Mucosa of gallbladder (tissue), 1 donor: ENCODE results near the gene ARL15. TPM values are rescaled to one million over a fixed set of nuclear protein-coding genes. Genes with fewer than 3 reads are reported as not detected.
A peak's percentile ranks its signal among the peaks of the same experiment; 100 is the strongest.

Experiments used
- DNase-seq: peaks from one replicate; pipeline ENCODE4 v3.0.0-alpha.2; 2020; ENCODE audit warnings: low spot score
- total RNA-seq: library from RNA; stranded (reverse); gene quantifications from one replicate; pipeline ENCODE4 v1.2.1, GENCODE V29; 2021
- donor health status: DM: no; HTN: no; CAD: no.

ARL15 gene
- total RNA-seq, 1 donor from 2014 or later = 30.8 TPM

DNA sequence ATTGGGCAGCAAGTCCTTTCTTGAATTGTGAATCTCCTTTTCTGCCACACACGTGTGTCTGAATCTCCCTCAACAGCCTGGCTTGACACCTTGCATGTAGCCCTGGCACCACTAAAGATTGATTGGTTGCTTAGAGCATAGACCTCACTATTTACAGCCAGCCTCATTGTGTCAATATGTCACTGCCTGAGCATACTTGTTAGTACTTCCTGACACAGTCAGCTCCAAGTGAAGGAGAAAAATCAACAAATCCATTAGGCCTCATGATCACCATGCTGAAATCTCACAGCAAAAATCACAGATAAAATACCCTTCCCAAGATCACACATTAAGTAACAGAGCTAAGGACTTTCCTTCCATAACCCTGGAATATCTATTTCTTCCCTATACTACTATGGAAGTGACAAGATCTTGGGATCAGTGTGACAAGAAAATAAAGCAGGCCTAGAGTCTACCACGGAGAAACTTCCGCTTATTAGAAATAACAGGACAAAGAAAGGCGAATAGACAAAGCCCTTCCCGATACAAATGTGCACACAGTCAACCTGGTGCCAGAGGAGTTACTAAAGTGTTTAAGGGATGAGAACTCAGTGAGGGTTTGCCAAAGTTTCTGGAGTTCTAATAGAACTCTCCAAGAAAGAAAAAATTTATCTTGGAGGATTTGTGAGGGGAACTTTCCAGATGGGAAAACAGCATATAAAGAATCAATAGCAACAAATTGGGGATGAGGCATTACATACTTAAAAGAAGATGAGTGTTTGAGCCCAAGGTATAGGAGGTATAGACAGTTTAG, 5.6 kb upstream of the ARL15 start:
- peak; percentile 44 for DNase-seq

DNA sequence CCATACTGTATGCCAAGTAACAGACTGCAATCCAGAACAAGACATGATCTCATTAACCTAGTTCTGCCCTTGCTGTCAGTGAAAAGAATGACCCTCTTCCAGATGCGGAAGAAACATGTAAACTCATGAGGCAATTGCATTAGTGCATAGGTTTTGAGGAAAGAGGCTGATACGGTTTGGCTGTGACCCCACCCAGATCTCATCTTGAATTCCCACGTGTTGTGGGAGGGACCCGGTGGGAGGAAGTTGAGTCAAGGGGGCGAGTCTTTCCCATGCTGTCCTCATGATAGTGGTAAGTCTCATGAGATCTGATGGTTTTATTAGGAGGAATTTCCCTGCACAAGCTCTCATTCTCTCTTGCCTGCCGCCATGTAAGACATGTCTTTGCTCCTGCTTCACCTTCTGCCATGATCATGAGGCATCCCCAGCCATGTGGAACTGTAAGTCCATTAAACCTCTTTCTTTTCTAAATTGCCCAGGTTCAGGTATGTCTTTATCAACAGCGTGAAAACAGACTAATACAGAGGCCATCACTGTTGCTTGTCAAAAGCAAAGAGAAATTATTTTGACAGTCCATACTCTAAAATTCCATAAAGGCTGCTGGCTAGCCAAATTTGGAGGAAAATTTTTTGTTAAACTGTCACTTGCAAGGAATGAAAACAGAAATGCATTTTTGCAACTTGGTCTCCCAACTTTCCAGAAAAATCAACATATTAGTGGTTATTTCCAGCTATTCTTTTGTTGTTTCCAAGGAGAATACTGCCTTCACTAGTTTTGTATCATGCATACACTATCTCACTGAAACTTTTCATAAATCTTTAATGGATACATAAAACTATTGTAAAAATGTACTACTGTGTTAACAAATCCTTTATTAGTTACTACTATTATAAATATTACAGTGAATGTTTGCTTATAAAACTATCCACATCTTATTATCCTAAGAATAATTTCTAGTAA, 3.2 kb upstream of the ARL15 start:
- DNase-seq = no peak

DNA sequence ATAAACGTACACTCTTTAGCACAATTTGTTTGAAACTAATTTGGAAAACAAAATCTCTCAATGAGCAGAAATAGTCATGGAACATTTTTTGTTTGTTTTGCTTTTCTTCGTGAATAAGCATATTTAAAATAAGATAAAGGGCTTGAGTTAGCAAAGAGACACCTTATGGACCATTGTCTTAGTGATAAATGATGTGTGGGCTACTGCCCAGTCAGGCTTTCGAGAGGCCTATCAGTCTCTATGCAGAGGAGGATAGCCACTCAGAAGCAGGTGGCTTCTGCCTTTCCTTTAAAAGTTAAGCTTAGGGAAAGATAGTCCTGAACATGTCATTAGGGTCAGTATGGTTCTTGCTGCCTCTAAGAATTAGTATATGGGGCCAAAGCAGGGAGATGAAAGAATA, 2.1 kb upstream of the ARL15 start:
- no peak for DNase-seq

DNA sequence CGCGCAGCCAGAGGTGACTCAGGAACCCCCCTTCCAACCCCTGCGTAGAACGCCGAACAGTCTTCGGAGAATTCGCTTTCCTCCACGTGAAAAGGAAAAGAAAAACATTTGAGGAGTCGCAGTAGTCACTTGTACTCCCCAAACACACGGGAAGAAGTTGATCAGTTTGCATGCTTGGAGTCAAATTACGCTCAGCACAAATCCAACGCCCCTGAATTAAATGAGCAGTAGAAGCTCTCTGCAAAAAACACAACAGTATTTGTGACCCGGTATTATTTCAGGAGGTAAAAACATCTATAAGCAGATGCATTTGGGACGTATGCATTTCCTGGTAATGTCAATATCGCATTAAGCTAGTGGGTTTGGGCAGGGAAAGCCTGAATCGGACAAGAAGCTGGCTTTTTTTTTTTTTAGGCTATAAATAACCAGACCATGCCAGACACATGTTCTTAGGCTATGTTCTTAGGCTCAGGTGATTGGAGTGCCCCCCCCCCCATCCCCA, 854 bp upstream of the ARL15 start:
- DNase-seq = no peak

DNA sequence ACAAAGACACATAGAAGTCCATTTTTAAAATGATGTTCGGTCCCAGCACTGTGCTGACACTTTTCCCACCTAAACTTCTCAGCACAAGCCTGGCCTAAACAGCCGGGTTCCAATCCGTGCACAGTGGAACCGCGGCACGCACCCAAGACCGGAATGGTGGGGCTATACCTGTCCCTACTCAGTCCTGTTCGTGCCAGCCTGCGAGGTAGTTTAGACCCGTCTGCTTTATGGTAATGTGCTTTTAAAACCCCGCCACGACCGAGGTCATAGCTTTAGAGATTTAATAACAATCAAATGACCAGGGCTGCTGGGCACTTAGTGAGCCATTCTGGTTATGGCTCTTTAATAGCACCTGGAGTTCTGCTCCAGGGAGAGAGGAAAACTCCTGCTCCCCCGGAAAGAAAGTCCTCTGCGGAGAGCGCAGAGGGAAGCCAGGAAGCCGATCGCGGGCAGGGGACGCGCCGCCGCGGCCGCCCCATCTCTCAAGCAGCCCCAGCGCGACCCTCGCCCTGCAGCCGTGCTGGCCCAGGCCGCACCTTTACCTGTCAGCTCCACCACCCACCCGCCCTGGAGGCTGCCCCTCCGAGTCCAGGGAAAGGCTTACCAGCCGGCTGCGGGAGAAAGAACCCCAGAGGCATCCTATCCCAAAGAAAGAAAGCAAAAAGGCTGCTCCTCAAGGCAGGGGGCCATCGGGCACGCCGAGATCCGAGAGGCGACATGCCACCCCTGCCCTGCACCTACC, 511 bp downstream of the ARL15 start:
- DNase-seq = peak; percentile 27

DNA sequence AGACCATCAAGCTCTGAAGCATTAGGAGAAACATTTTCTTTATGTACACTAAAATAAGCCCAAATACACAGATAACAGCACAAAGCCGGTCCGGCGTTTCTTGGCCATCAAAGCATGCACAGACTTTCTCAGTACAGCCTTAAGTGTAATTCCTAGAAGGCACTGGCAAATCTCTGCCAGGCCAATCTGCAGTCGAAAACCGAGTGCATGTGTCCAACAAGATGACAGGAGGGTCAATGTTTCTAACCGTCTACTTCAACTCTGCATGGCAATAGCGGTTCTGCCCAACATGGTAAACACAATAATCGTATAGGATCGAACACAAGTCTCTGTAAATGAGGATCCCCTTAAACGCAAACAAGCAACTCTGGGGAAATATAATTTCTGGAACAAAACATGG, 1.1 kb downstream of the ARL15 start:
- DNase-seq = no peak

DNA sequence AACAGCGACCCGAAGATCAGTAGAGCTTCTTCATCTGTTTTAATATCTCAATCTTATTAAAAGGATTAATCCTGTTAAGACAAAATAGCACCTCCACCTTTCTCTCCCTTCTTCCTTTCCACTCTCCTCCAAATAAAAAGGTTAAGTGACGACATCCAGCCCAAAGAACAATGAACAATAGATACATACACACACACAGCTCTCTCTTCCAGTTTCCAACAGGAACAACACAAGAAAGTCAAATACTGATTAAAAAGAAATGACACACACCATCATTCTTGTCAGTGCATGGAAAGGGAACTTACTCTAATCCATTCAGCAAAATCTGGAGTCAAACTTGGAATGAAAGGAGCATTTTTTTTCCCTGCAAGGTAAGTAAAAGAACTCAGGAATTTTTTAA, 2.8 kb downstream of the ARL15 start:
- DNase-seq = no peak

DNA sequence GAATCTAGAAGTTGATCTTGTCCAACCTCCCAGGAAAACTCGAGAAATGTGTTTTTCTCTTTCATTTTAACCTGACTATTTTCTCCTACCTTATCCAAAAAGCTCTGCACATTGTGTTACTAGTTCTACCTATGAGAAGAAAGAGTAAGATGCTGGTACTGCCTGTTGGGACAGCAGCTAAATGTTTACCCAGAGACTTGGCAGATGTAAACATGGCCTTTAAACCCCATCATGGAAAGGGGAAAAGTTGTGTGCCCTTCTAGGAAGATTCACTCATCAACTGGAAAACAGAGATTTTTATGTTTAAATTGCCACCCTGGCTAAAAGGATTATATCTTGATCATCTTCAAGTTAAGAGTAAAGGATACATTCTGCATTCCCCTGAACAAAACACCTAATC, 3.5 kb downstream of the ARL15 start:
- no peak for DNase-seq

DNA sequence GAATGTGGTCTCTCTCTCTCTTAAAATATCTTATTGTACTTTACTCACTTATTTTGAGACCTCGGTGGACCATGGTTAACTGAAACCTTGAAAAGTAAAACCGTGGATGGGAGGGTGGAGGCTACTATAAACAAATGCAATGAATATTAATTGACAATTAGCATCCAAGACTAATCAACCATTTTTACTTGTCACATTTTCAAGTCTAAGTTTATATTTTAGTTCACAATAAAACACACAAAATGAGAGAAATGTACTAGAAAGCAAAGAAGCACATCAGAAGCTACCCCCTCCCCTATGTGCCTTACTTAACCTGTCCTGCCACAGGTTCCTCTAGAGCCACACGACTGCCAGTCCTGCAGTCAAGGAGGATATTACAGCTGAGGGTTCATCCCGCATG, 4.6 kb downstream of the ARL15 start:
- DNase-seq = no peak

DNA sequence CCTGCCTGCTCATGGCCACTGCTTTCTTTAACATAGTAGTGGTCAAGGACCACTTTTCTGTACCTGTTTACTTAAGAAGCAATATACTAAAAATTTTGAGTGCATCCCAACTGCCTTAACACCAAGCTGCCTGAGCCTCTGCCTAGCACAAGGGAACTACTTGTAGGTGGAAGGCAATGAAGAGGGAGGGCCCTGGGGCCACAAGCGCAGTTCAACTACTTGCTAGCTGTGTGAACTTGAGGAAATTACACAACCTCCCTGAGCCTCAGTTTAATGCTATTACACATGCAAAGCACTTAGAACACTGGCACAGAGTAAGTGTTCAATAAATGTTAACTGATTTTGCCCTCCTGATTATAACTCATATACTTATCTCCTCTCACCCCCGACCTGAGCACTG, 6.3 kb downstream of the ARL15 start:
- no peak for DNase-seq

DNA sequence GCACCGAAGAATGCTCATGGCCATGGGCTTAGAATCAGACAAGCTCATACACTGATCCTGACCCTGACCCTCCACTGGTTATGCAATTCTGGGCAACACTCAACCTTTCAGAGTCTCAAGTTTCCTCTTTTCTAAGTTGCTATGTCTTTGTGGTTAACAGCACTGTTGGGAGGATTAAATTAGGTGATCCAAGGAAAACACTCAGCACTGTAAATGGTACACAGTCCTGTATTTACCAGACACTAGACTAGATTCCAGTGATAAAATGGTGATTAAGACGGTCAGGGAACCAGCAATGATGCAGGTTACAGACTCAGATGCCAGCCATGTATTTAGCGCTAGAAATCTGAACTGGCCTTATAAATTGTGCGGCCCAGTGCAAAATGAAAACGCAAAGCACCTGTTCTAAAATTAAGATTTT, 8.1 kb downstream of the ARL15 start:
- DNase-seq = no peak

DNA sequence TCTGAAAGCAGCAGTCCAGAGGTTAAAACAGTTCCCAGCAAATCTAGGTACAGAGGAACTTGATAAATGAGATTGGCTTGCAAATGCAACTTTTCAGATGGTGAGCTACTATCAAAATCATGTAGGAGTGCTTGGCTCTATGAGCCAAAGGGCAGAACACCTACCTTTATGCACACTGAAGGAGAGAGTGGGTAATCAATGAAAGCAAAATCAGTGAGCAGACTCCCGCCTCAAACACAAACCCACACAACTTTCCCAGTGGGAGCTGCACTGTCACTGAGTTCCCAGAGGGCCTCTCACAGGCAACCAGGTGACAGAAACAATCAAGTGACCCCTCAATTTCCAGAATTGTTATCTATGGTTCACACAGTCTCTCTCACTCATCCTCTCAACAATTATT, 8.5 kb downstream of the ARL15 start:
- DNase-seq = no peak

DNA sequence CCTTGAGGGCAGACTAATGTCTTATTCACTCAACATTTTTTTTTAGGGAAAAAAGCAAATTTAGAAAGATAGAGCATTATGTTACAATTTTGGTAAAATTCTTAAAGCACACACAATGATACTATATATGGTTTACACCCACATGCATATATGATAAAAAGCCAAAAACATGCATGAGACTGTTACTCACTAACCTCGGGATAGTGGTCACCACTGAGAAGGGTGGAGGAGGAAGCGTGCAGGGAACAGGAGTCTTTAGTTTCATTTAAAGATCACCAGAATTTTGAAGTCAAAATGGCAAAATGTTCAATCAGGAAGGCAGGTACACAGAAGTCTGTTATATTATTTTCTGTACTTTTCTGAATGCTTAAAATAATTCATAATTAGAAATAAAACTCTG, 9.2 kb downstream of the ARL15 start:
- no peak for DNase-seq

DNA sequence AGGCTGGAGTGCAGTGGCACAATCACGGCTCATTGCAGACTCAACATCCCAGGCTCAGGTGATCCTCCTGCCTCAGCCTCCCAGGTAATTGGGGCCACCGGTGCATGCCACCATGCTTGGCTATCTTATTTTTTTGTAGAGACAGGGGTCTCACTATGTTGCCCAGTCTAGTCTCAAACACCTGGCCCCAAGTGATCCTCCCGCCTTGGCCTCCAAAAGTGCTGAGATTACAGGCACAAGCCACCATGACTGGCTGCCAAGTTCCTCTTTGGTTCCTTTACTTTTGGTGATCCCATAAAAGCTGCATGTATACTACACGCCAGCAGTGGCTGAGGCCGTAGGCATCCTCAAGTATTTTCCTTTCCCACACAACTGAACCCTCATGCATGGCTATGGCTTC, 11.4 kb downstream of the ARL15 start:
- no peak for DNase-seq

DNA sequence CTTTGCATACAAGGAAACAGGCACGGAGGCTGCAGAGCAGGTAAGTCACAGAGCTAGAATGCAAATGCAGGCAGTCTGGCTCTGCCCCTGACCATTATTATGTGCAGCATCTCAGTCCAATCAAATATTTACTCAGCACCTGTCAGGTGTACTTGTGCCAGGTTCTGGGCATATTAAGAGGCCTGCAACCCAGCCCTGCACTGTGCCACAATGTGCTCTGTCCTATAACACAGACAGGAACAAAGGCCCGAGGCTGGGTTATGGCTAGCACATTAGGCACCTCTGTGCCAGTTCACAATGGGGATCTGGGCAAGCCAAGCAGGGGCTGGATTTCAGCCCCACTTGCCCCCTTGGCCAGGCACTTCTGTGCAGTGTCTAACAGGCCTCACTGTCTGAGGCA, 14.0 kb downstream of the ARL15 start:
- DNase-seq = peak; percentile 36

DNA sequence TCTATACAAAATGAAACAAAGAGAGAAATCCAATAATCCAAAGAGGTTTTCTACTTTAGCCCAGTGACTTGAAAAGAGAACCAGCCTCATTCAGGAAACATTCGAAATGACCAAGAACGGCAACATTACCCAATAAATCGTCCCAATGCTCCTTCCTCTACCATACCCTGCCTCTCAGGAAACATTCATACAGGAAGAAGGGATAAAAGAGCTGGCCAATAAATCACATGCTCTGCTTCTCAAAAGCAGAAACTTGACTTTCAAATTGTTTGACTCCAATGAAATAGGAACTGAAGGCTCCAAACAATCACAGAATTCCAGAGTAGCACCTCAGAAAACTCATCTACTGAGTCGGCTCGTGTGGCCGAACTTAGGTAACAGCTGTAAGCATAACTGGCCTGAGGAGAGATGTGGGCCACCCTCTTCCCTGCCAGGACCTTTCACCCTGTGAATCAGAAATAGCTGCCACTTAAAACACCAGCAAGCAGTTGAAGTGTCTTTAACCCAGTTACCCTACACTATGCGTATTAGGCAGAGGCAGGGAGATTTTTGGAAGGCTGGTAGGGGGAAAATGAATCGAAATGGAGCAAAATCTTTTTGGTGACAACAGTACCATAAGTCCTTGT, 14.6 kb downstream of the ARL15 start:
- no peak for DNase-seq

DNA sequence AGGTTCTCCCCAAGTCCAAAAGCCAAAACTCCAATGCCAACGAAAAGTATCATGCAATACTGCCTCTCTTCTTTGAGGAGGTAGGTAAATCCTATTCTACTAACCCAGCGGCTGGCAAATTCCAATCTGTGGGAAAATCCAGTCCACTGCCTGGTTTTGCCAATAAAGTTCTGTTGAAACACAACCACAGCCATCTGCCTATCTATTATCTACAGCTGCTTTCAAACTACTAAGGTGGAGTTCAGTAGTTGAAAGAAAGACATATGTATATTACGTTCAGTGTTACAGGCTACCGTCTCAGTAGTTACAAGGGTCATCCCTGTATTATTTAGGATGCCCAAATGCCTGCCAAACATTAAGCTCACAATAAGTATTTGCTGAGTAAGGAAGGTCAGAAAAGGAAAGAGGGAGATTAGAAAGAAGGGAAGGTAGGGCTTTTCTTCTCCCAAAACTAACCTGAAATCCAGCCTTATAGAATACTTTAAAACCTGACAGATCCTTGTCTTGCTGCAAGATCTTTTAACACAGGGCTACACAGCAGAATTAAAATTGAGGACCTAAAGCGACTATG, 16.2 kb downstream of the ARL15 start:
- no peak for DNase-seq

DNA sequence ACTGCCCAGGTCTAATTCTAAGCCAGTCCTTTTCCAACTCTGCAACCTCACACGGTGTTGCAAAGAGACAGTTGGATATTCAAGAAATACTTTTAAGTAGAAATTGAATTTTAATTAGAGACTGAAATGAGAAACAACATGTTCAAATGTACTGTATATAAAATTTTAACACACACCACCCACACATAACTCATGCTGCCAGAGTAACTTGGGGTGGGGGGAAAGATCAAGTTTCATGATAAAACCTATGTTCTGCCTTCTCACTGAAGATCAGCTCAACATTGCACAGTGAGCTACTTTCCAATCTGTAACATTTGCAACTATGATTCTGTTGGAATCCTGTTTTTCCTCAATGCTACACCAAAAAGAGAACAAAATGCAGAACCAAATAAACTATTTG, 17.5 kb downstream of the ARL15 start:
- no peak for DNase-seq

DNA sequence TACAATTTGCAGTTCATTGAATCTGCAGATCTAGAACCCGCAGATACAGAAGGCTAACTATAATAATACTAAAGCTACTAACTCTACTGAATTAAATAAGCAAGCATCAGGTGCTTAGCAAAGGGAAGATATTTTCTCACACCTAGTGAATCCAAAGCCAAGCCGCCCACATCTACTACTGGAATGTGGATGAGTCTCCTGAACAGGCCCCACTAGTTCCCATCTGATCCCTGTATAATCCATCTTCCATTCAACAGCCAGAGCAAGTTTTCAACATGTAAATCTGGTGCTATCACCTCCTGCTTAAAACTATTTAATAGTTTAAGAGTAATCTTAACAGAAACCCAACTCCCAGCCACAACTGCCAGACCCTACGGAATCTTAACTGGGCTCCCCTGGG, 18.9 kb downstream of the ARL15 start:
- DNase-seq = no peak

DNA sequence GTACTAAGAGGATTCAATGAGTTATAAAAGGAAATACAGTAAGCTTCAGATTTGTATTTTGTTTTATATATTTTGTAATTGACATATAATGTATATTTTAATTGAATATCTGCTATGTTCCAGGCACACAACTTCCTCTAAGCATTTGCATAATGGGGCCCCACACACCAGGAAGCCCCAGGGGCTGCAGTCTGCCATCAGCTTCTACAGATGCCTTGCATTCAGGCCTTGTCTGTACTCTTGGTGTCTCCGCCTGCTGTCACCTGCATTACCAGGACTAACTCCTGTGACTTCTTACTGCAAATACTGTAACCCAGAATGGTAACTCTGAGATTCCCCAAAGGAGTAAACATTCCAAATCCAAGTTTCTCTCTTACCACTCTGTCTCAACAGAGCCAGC, 20.6 kb downstream of the ARL15 start:
- DNase-seq = no peak

DNA sequence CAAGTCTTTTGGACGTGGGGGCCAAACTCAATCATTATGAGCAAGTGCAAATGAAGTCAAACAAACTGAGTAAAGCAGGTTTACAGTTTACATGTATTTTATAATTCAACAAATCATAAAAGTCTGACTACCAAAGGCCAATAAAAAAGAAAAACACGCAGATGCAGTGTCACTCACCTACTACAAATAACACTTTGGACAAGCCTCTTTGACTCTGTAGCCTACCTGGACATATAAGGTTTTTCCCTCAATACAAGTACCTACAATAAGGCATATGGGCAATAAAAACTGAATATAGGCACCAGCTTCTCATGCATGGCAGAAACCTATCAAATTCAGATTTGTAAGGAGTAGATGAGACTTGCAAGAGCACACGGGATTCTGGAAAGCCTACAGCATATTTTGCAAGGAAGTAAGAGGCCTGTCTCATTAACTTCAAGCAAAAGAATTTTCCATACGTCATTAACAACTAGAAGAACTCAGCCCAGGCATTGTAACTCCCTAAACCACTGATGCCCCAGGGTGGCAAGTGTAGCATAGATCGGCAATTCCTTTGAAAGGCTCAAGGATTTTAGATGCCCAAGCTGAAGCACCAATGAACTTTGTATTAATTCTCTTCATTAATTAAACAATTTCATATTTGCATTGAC, 21.7 kb downstream of the ARL15 start:
- no peak for DNase-seq
